ENCODE measurements around the gene GPR65. TPM values are rescaled to one million over a fixed set of nuclear protein-coding genes. Genes with fewer than 3 reads are reported as not detected.

The GPR65 gene
- 1 to 10 TPM; 4.8 to 5.3 (median 4.8) TPM for total RNA-seq

- ATAC-seq (no peak), DNase-seq (peak; percentile 13)
- Mint-ChIP-seq H3K9me3 (no peaks in the 10 kb centered on the region), H3K4me3 (peak within 1 kb of the TSS; percentile 84), H3K27me3 (ENCODE audit: low read depth) (no peaks in the 10 kb centered on the region), H3K36me3 (ENCODE audit: insufficient read depth) (peaks cover 13% of the 10 kb centered on the region), H3K4me1 (ENCODE audit: low read depth) (peaks cover 57% of the 10 kb centered on the region)
Observed at GRCh38 chr14:88005050-88005481, at the start of gene GPR65. TSS of gene GPR65 (plus strand) at chr14:88005135. CDS start at chr14:88010848, 5,713 bp downstream.

- H3K27me3 Mint-ChIP-seq (ENCODE audit: low read depth) = no peaks in the 10 kb centered on the region
- no peak overlapping the region for H3K4me3 Mint-ChIP-seq
- H3K9me3 Mint-ChIP-seq = no peaks in the 10 kb centered on the region
- peaks cover 58% of the 10 kb centered on the region for H3K4me1 Mint-ChIP-seq (ENCODE audit: low read depth)
- ATAC-seq = no peak
- peaks cover 17% of the 10 kb centered on the region for H3K36me3 Mint-ChIP-seq (ENCODE audit: insufficient read depth)
- DNase-seq = no peak
Observed at GRCh38 chr14:87955501-87955900, 49.4 kb upstream of the GPR65 start.

GRCh38 chr14:87960013-87960787 is 44.7 kb upstream of the GPR65 start:
- no peak overlapping the region for H3K4me3 Mint-ChIP-seq
- H3K36me3 Mint-ChIP-seq (ENCODE audit: insufficient read depth) = peaks cover 46% of the 10 kb centered on the region
- H3K9me3 Mint-ChIP-seq = no peaks in the 10 kb centered on the region
- peaks cover 33% of the 10 kb centered on the region for H3K4me1 Mint-ChIP-seq (ENCODE audit: low read depth)
- no peaks in the 10 kb centered on the region for H3K27me3 Mint-ChIP-seq (ENCODE audit: low read depth)
- ATAC-seq (no peak), DNase-seq (no peak)

GRCh38 chr14:87961246-87961645 is 43.7 kb upstream of the GPR65 start:
- ATAC-seq (no peak), DNase-seq (no peak)
- no peak overlapping the region for H3K4me3 Mint-ChIP-seq
- no peaks in the 10 kb centered on the region for H3K27me3 Mint-ChIP-seq (ENCODE audit: low read depth)
- H3K4me1 Mint-ChIP-seq (ENCODE audit: low read depth) = peaks cover 28% of the 10 kb centered on the region
- no peaks in the 10 kb centered on the region for H3K9me3 Mint-ChIP-seq
- peaks cover 45% of the 10 kb centered on the region for H3K36me3 Mint-ChIP-seq (ENCODE audit: insufficient read depth)

GRCh38 chr14:87966816-87967215 is 38.1 kb upstream of the GPR65 start:
- H3K27me3 Mint-ChIP-seq (ENCODE audit: low read depth) = no peaks in the 10 kb centered on the region
- no peaks in the 10 kb centered on the region for H3K9me3 Mint-ChIP-seq
- no peak overlapping the region for H3K4me3 Mint-ChIP-seq
- H3K36me3 Mint-ChIP-seq (ENCODE audit: insufficient read depth) = peaks cover 35% of the 10 kb centered on the region
- DNase-seq (no peak), ATAC-seq (no peak)
- H3K4me1 Mint-ChIP-seq (ENCODE audit: low read depth) = peaks cover 4% of the 10 kb centered on the region

- Mint-ChIP-seq H3K4me3 (no peak overlapping the region), H3K4me1 (ENCODE audit: low read depth) (peaks cover 4% of the 10 kb centered on the region), H3K27me3 (ENCODE audit: low read depth) (no peaks in the 10 kb centered on the region), H3K9me3 (no peaks in the 10 kb centered on the region), H3K36me3 (ENCODE audit: insufficient read depth) (peaks cover 30% of the 10 kb centered on the region)
- ATAC-seq = no peak
- DNase-seq = no peak
Observed at GRCh38 chr14:87967496-87967895, 37.4 kb upstream of the GPR65 start.

GRCh38 chr14:87971010-87971409 is 33.9 kb upstream of the GPR65 start:
- no peak for ATAC-seq
- H3K4me3 Mint-ChIP-seq = no peak overlapping the region
- H3K36me3 Mint-ChIP-seq (ENCODE audit: insufficient read depth) = peaks cover 26% of the 10 kb centered on the region
- H3K9me3 Mint-ChIP-seq = no peaks in the 10 kb centered on the region
- H3K27me3 Mint-ChIP-seq (ENCODE audit: low read depth) = no peaks in the 10 kb centered on the region
- H3K4me1 Mint-ChIP-seq (ENCODE audit: low read depth) = peaks cover 3% of the 10 kb centered on the region
- no peak for DNase-seq

- no peak overlapping the region for H3K4me3 Mint-ChIP-seq
- H3K4me1 Mint-ChIP-seq (ENCODE audit: low read depth) = peaks cover 3% of the 10 kb centered on the region
- H3K27me3 Mint-ChIP-seq (ENCODE audit: low read depth) = no peaks in the 10 kb centered on the region
- peaks cover 29% of the 10 kb centered on the region for H3K36me3 Mint-ChIP-seq (ENCODE audit: insufficient read depth)
- no peaks in the 10 kb centered on the region for H3K9me3 Mint-ChIP-seq
- ATAC-seq (no peak), DNase-seq (no peak)
Observed at GRCh38 chr14:87975636-87976035, 29.3 kb upstream of the GPR65 start.

GRCh38 chr14:87979689-87980088 is 25.2 kb upstream of the GPR65 start:
- peaks cover 33% of the 10 kb centered on the region for H3K36me3 Mint-ChIP-seq (ENCODE audit: insufficient read depth)

GRCh38 chr14:87989221-87989955 is 15.5 kb upstream of the GPR65 start:
- Mint-ChIP-seq H3K9me3 (no peaks in the 10 kb centered on the region), H3K36me3 (ENCODE audit: insufficient read depth) (peaks cover 10% of the 10 kb centered on the region), H3K27me3 (ENCODE audit: low read depth) (no peaks in the 10 kb centered on the region), H3K4me1 (ENCODE audit: low read depth) (peaks cover 50% of the 10 kb centered on the region), H3K4me3 (no peak overlapping the region)
- ATAC-seq (no peak), DNase-seq (no peak)

More at GRCh38 chr14:87979689-87980088, 25.2 kb upstream of the GPR65 start:
- Mint-ChIP-seq H3K27me3 (ENCODE audit: low read depth) (no peaks in the 10 kb centered on the region), H3K4me3 (no peak overlapping the region), H3K4me1 (ENCODE audit: low read depth) (no peaks in the 10 kb centered on the region), H3K9me3 (no peaks in the 10 kb centered on the region)
- no peak for DNase-seq
- no peak for ATAC-seq

GRCh38 chr14:87989956-87990299 is 15.0 kb upstream of the GPR65 start:
- Mint-ChIP-seq H3K4me3 (no peak overlapping the region), H3K9me3 (no peaks in the 10 kb centered on the region), H3K4me1 (ENCODE audit: low read depth) (peaks cover 55% of the 10 kb centered on the region), H3K27me3 (ENCODE audit: low read depth) (no peaks in the 10 kb centered on the region), H3K36me3 (ENCODE audit: insufficient read depth) (peaks cover 10% of the 10 kb centered on the region)
- no peak for DNase-seq
- no peak for ATAC-seq

GRCh38 chr14:87990682-87991081 is 14.3 kb upstream of the GPR65 start:
- Mint-ChIP-seq H3K36me3 (ENCODE audit: insufficient read depth) (peaks cover 10% of the 10 kb centered on the region), H3K4me1 (ENCODE audit: low read depth) (peaks cover 62% of the 10 kb centered on the region), H3K4me3 (peak overlapping the region; percentile 20), H3K9me3 (no peaks in the 10 kb centered on the region), H3K27me3 (ENCODE audit: low read depth) (no peaks in the 10 kb centered on the region)
- ATAC-seq = no peak
- no peak for DNase-seq

GRCh38 chr14:87992346-87992717 is 12.6 kb upstream of the GPR65 start:
- DNase-seq (no peak), ATAC-seq (no peak)
- Mint-ChIP-seq H3K4me3 (peak overlapping the region; percentile 95), H3K27me3 (ENCODE audit: low read depth) (no peaks in the 10 kb centered on the region), H3K36me3 (ENCODE audit: insufficient read depth) (peaks cover under 1% of the 10 kb centered on the region), H3K9me3 (no peaks in the 10 kb centered on the region), H3K4me1 (ENCODE audit: low read depth) (peaks cover 69% of the 10 kb centered on the region)

GRCh38 chr14:87992718-87993628 is 12.0 kb upstream of the GPR65 start, which contains the start of gene GALC:
TSS of gene GALC (minus strand) at chr14:87993182. CDS start at chr14:87993164, 18 bp downstream.
- H3K4me1 Mint-ChIP-seq (ENCODE audit: low read depth) = peaks cover 69% of the 10 kb centered on the region
- no peaks in the 10 kb centered on the region for H3K36me3 Mint-ChIP-seq (ENCODE audit: insufficient read depth)
- H3K4me3 Mint-ChIP-seq = peak within 1 kb of the TSS; percentile 95
- peak; percentile 92 for DNase-seq
- ATAC-seq = peak; percentile 90 to 91
- no peaks in the 10 kb centered on the region for H3K9me3 Mint-ChIP-seq
- H3K27me3 Mint-ChIP-seq (ENCODE audit: low read depth) = no peaks in the 10 kb centered on the region

Data from activated T-cell treated with anti-CD3 and anti-CD28 coated beads, Interleukin-2, amount 50 U/mL, for 4 hours (primary cell).